H9 (cell line): ENCODE results near the gene HCN1. TPM values are rescaled to one million over a fixed set of nuclear protein-coding genes. Genes with fewer than 3 reads are reported as not detected.
"Not testable (repeated sequence)": the region's sequence is repeated elsewhere in the genome, so short reads cannot be mapped to it uniquely, and the experiment has no call there.

Experiments
- DNase-seq: peaks from one replicate; pipeline ENCODE4 v3.0.0-alpha.2; 2017
- H2AFZ ChIP-seq: one replicate; pipeline ENCODE4 v1.6.1; 2013; ENCODE audit warnings: mild to moderate bottlenecking, low read length, control low read depth, moderate library complexity
- H2AK5ac ChIP-seq: 2 replicates; pipeline ENCODE4 v1.6.1; 2013; ENCODE audit warnings: low read length, control low read depth, mixed read lengths; ENCODE audit not compliant: insufficient read length
- H2BK120ac ChIP-seq: one replicate; pipeline ENCODE4 v1.6.1; 2013; ENCODE audit warnings: low read depth, mild to moderate bottlenecking, low read length, control low read depth, inconsistent platforms; ENCODE audit not compliant: poor library complexity, severe bottlenecking
- H2BK12ac ChIP-seq: 2 replicates; pipeline ENCODE4 v1.6.1; 2013; ENCODE audit warnings: low read length, control low read depth, mixed read lengths, low read depth; ENCODE audit not compliant: insufficient read length
- H2BK15ac ChIP-seq: 2 replicates; pipeline ENCODE4 v1.6.1; 2013; ENCODE audit warnings: low read depth, low read length, control low read depth
- H2BK20ac ChIP-seq: one replicate; pipeline ENCODE4 v1.6.1; 2013; ENCODE audit warnings: low read depth, mild to moderate bottlenecking, low read length, control low read depth, inconsistent platforms; ENCODE audit not compliant: poor library complexity, severe bottlenecking
- H2BK5ac ChIP-seq: 2 replicates; pipeline ENCODE4 v1.6.1; 2013; ENCODE audit warnings: low read length, control low read depth, mixed read lengths; ENCODE audit not compliant: insufficient read length
- H3K14ac ChIP-seq: 2 replicates; pipeline ENCODE4 v1.6.1; 2013; ENCODE audit warnings: low read length, control low read depth; ENCODE audit not compliant: insufficient read depth
- H3K18ac ChIP-seq: 2 replicates; pipeline ENCODE4 v1.6.1; 2013; ENCODE audit warnings: low read depth, mild to moderate bottlenecking, mixed read lengths, low read length, control low read depth; ENCODE audit not compliant: insufficient read length
- H3K23ac ChIP-seq: 2 replicates; pipeline ENCODE4 v1.6.1; 2013; ENCODE audit warnings: low read length, control low read depth, mixed read lengths, low read depth; ENCODE audit not compliant: insufficient read length
- H3K23me2 ChIP-seq: 2 replicates; pipeline ENCODE4 v1.6.1; 2013; ENCODE audit warnings: low read depth, mild to moderate bottlenecking, mixed read lengths, low read length, control low read depth; ENCODE audit not compliant: insufficient read length, poor library complexity, severe bottlenecking
- H3K27ac ChIP-seq: 2 replicates; pipeline ENCODE4 v1.5.1; 2013; ENCODE audit warnings: low read length, control low read depth, mixed read lengths, low read depth; ENCODE audit not compliant: insufficient read length
- H3K27me3 ChIP-seq: 2 replicates; pipeline ENCODE4 v1.6.1; 2013; ENCODE audit warnings: low read length, control low read depth, inconsistent platforms; ENCODE audit not compliant: insufficient read depth
- H3K4ac ChIP-seq: 2 replicates; pipeline ENCODE4 v1.6.1; 2013; ENCODE audit warnings: low read depth, mild to moderate bottlenecking, control low read depth, inconsistent platforms, low read length, moderate library complexity
- H3K4me1 ChIP-seq: 2 replicates; pipeline ENCODE4 v1.6.1; 2013; ENCODE audit warnings: low read length, control low read depth, inconsistent platforms; ENCODE audit not compliant: insufficient read depth
- H3K4me2 ChIP-seq: 2 replicates; pipeline ENCODE4 v1.6.1; 2013; ENCODE audit warnings: low read length, control low read depth, mixed read lengths; ENCODE audit not compliant: insufficient read length, insufficient read depth
- H3K56ac ChIP-seq: 2 replicates; pipeline ENCODE4 v1.6.1; 2013; ENCODE audit warnings: low read depth, mild to moderate bottlenecking, mixed read lengths, low read length, control low read depth; ENCODE audit not compliant: insufficient read length
- H3K79me1 ChIP-seq: 2 replicates; pipeline ENCODE4 v1.6.1; 2013; ENCODE audit warnings: low read depth, mild to moderate bottlenecking, moderate library complexity, low read length, control low read depth, inconsistent platforms; ENCODE audit not compliant: insufficient read depth, poor library complexity, severe bottlenecking
- H3K79me2 ChIP-seq: 2 replicates; pipeline ENCODE4 v1.6.1; 2013; ENCODE audit warnings: low read length, control low read depth, inconsistent platforms; ENCODE audit not compliant: insufficient read depth
- H3K9ac ChIP-seq: 2 replicates; pipeline ENCODE4 v1.6.1; 2013; ENCODE audit warnings: low read length, control low read depth, mixed read lengths; ENCODE audit not compliant: insufficient read length; ENCODE audit errors: extremely low read depth
- H3K9me3 ChIP-seq: one replicate; pipeline ENCODE4 v1.6.1; 2013; ENCODE audit warnings: low read depth, low read length, inconsistent platforms; ENCODE audit not compliant: control insufficient read depth
- H3T11ph ChIP-seq: one replicate; pipeline ENCODE4 v1.6.1; 2013; ENCODE audit warnings: mild to moderate bottlenecking, low read length, control low read depth, inconsistent platforms
- H4K20me1 ChIP-seq: one replicate; pipeline ENCODE4 v1.6.1; 2013; ENCODE audit not compliant: control insufficient read depth, insufficient read length, insufficient read depth
- H4K5ac ChIP-seq: 2 replicates; pipeline ENCODE4 v1.6.1; 2013; ENCODE audit warnings: low read depth, mild to moderate bottlenecking, mixed read lengths, low read length, control low read depth; ENCODE audit not compliant: insufficient read length
- H4K8ac ChIP-seq: replicated peaks from 2 replicates; pipeline ENCODE4 v1.6.1; 2013; ENCODE audit warnings: low read length, control low read depth, mixed read lengths, low read depth; ENCODE audit not compliant: insufficient read length
- H4K91ac ChIP-seq: 2 replicates; pipeline ENCODE4 v1.6.1; 2013; ENCODE audit warnings: low read depth, mild to moderate bottlenecking, moderate library complexity, mixed read lengths, low read length, control low read depth; ENCODE audit not compliant: insufficient read length
- H3K27ac Mint-ChIP-seq, 3 experiments: 2 replicates in 2 of 3; 3 replicates in 1 of 3; pipeline ENCODE4 v1.8.0; 2020 to 2021; ENCODE audit warnings: mixed read lengths in 3 of 3, mild to moderate bottlenecking in 1 of 3, moderate library complexity in 1 of 3
- H3K27me3 Mint-ChIP-seq: 2 replicates; pipeline ENCODE4 v1.8.0; 2021; ENCODE audit warnings: low read depth, mild to moderate bottlenecking, moderate library complexity, mixed read lengths
- H3K36me3 Mint-ChIP-seq, 3 experiments: 2 replicates in 2 of 3; 3 replicates in 1 of 3; pipeline ENCODE4 v1.8.0; 2020 to 2021; ENCODE audit warnings: low read depth in 3 of 3, mixed read lengths in 3 of 3; ENCODE audit not compliant: insufficient read depth in 1 of 3
- H3K4me1 Mint-ChIP-seq, 2 experiments: 2 replicates each; pipeline ENCODE4 v1.8.0; 2020; ENCODE audit warnings: mixed read lengths in 2 of 2
- H3K4me3 Mint-ChIP-seq, 2 experiments: 2 replicates in 1 of 2; 3 replicates in 1 of 2; pipeline ENCODE4 v1.8.0; 2020 to 2021; ENCODE audit warnings: mild to moderate bottlenecking in 2 of 2, mixed read lengths in 2 of 2, moderate library complexity in 1 of 2
- H3K9me3 Mint-ChIP-seq, 2 experiments: 2 replicates in 1 of 2; 3 replicates in 1 of 2; pipeline ENCODE4 v1.8.0; 2020; ENCODE audit warnings: mild to moderate bottlenecking in 2 of 2, mixed read lengths in 2 of 2, moderate library complexity in 1 of 2
- WGBS: extraction: QIAGEN DNeasy Blood & Tissue Kit; methylation state at CpG from one replicate; pipeline ENCODE4 v1.1.7; 2013; ENCODE audit warnings: missing lambda C conversion rate, low lambda C conversion rate, mixed read lengths; ENCODE audit not compliant: insufficient read length; ENCODE audit errors: extremely low coverage; 5-methylcytosine and 5-hydroxymethylcytosine counted together
- total RNA-seq: library from RNA; stranded (reverse); gene quantifications from 2 replicates; pipeline ENCODE4 v1.2.1, GENCODE V29; 2021
- TF ChIP-seq, protein P1 (sequence below): fragments of 200-600 bp; sonication (generic); conservative IDR thresholded peaks from 3 replicates; pipeline ENCODE4 v1.8.0; 2021; ENCODE audit warnings: antibody characterized with exemption, mild to moderate bottlenecking

The HCN1 gene
- total RNA-seq, 1 experiment from 2014 or later = 4.6 TPM

GRCh38 chr5:45334939-45335338, 361.2 kb downstream of the HCN1 start:
- H3K9ac ChIP-seq = no peak overlapping the region
- H3K9me3 ChIP-seq = no peaks in the 10 kb centered on the region
- H2BK20ac ChIP-seq = no peak overlapping the region
- no peaks in the 10 kb centered on the region for H3K4me1 ChIP-seq
- no peak overlapping the region for H4K5ac ChIP-seq
- H3K27me3 ChIP-seq = no peaks in the 10 kb centered on the region
- H3K79me2 ChIP-seq = no peaks in the 10 kb centered on the region
- H2AK5ac ChIP-seq = no peak overlapping the region
- H2BK15ac ChIP-seq = no peak overlapping the region
- no peak overlapping the region for H4K91ac ChIP-seq
- no peaks in the 10 kb centered on the region for H3K79me1 ChIP-seq
- no peaks in the 10 kb centered on the region for H3K23me2 ChIP-seq
- H3K23ac ChIP-seq = no peak overlapping the region
- no peak overlapping the region for H2BK5ac ChIP-seq
- H4K8ac ChIP-seq = no peak overlapping the region
- Mint-ChIP-seq H3K27ac (no peak overlapping the region), H3K27me3 (no peaks in the 10 kb centered on the region), H3K4me1 (no peaks in the 10 kb centered on the region), H3K36me3 (no peaks in the 10 kb centered on the region), H3K9me3 (no peaks in the 10 kb centered on the region; a peak in 2 of 5 replicates), H3K4me3 (no peak overlapping the region)
- H3T11ph ChIP-seq = no peak overlapping the region
- no peak overlapping the region for H3K18ac ChIP-seq
- H2AFZ ChIP-seq = no peak overlapping the region
- H3K4me2 ChIP-seq = no peak overlapping the region
- no peak overlapping the region for H2BK12ac ChIP-seq
- no peak overlapping the region for H2BK120ac ChIP-seq
- H4K20me1 ChIP-seq = no peaks in the 10 kb centered on the region
- TF ChIP-seq, protein P1, sequence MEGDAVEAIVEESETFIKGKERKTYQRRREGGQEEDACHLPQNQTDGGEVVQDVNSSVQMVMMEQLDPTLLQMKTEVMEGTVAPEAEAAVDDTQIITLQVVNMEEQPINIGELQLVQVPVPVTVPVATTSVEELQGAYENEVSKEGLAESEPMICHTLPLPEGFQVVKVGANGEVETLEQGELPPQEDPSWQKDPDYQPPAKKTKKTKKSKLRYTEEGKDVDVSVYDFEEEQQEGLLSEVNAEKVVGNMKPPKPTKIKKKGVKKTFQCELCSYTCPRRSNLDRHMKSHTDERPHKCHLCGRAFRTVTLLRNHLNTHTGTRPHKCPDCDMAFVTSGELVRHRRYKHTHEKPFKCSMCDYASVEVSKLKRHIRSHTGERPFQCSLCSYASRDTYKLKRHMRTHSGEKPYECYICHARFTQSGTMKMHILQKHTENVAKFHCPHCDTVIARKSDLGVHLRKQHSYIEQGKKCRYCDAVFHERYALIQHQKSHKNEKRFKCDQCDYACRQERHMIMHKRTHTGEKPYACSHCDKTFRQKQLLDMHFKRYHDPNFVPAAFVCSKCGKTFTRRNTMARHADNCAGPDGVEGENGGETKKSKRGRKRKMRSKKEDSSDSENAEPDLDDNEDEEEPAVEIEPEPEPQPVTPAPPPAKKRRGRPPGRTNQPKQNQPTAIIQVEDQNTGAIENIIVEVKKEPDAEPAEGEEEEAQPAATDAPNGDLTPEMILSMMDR = no peak
- no peak overlapping the region for H3K56ac ChIP-seq
- WGBS = no CpG with 5 or more reads among the region's 1 CpG
- no peak overlapping the region for H3K4ac ChIP-seq
- no peak overlapping the region for H3K14ac ChIP-seq
- no peak for DNase-seq
- H3K27ac ChIP-seq = no peak overlapping the region

DNA sequence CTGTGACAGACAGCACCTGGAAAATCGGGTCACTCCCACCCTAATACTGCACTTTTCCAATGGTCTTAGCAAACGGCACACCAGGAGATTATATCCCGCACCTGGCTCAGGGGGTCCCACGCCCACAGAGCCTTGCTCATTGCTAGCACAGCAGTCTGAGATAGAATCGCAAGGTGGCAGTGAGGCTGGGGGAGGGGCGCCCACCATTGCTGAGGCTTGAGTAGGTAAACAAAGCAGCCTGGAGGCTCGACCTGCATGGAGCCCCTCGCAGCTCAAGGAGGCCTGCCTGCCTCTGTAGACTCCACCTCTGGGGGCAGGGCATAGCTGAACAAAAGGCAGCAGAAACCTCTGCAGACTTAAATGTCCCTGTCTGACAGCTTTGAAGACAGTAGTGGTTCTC, 383.6 kb downstream of the HCN1 start:
- not testable (repeated sequence) for H3K56ac ChIP-seq, H2BK20ac ChIP-seq, H3K4me3 Mint-ChIP-seq, H3K4ac ChIP-seq, H3K4me2 ChIP-seq, H3K4me1 ChIP-seq, H2AK5ac ChIP-seq, H3K23me2 ChIP-seq, DNase-seq, H4K8ac ChIP-seq, H3K27me3 ChIP-seq, H3K9ac ChIP-seq, H3K79me2 ChIP-seq, H4K20me1 ChIP-seq, H3K14ac ChIP-seq, H3T11ph ChIP-seq, H2BK12ac ChIP-seq, H3K4me1 Mint-ChIP-seq, H3K27me3 Mint-ChIP-seq, H2AFZ ChIP-seq, H4K5ac ChIP-seq, H2BK5ac ChIP-seq, H2BK120ac ChIP-seq, H3K79me1 ChIP-seq, H3K27ac ChIP-seq, H3K23ac ChIP-seq, H3K27ac Mint-ChIP-seq, H4K91ac ChIP-seq, H2BK15ac ChIP-seq, H3K18ac ChIP-seq, H3K9me3 ChIP-seq
- WGBS = no CpG with 5 or more reads among the region's 8 CpGs
- Mint-ChIP-seq H3K9me3 (peaks cover 49 to 56% of the 10 kb centered on the region in 2 experiments), H3K36me3 (peaks cover 9 to 63% (median 37%) of the 10 kb centered on the region in 3 experiments)
